WTC11 (cell line): Measurements from ENCODE around the gene APOBEC3B.

Experiments used
- CTCF ChIP-seq: fragments of 200-600 bp; IDR thresholded peaks from 2 replicates; pipeline ENCODE4 v1.8.0; 2022; ENCODE audit warnings: antibody characterized with exemption
- ELF4 ChIP-seq: sonication (generic); formaldehyde crosslinking; IDR thresholded peaks from 2 replicates; pipeline ENCODE4 v1.8.1; 2022; ENCODE audit warnings: low read depth, mild to moderate bottlenecking, moderate library complexity, missing genetic modification reagents
- NR3C1 ChIP-seq: sonication (generic); formaldehyde crosslinking; conservative IDR thresholded peaks from 2 replicates; pipeline ENCODE4 v1.8.1; 2023; ENCODE audit warnings: low read depth, mild to moderate bottlenecking, missing genetic modification reagents
- TCF7 ChIP-seq: sonication (generic); formaldehyde crosslinking; IDR thresholded peaks from 2 replicates; pipeline ENCODE4 v1.8.0; 2022; ENCODE audit warnings: mild to moderate bottlenecking, low read depth, missing genetic modification reagents, moderate library complexity
- TEAD1 ChIP-seq: sonication (generic); formaldehyde crosslinking; IDR thresholded peaks from 2 replicates; pipeline ENCODE4 v1.8.0; 2022; ENCODE audit warnings: mild to moderate bottlenecking, missing genetic modification reagents

DNA sequence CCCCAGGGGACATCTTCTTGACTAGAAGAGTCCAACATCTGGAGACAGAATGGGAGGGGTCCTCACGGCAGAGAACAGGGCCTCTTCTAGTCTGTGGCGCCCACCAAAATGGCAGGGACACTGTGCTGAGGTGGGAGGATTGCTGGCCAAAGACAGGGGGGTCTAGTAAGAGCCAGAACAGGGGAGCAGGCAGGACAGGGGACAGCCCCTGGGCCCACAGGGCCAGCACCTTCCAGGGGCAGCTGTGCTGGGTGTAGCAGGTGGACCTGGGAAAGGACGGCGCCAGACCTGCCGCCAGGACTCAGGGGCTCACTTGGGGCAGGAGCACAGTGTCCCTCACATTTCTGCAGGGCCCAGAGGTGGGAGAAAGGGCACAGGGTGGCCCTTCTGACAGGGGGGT lies 25.6 kb upstream of the APOBEC3B start:
- TF ChIP-seq CTCF: no peak
- TF ChIP-seq ELF4 (CRISPR knock-in tag): no peak
- TF ChIP-seq NR3C1: no peak
- no peak for TF ChIP-seq TCF7 (CRISPR knock-in tag)
- no peak for TF ChIP-seq TEAD1 (CRISPR knock-in tag)
